Panc1 (cell line): ENCODE measurements around the gene EVC.

Experiments used
- POLR2AphosphoS5 ChIP-seq: IDR thresholded peaks from 2 replicates; pipeline ENCODE4 v1.6.1; 2012; ENCODE audit warnings: mild to moderate bottlenecking, low read depth, low read length, moderate library complexity
- REST ChIP-seq, 2 experiments: IDR thresholded peaks; 2 replicates each; pipeline ENCODE4 v1.6.1; 2011 to 2012; ENCODE audit warnings: low read depth in 2 of 2, control low read depth in 1 of 2, low read length in 1 of 2, mild to moderate bottlenecking in 1 of 2, moderate library complexity in 1 of 2; ENCODE audit not compliant: insufficient read depth in 1 of 2
- SIN3A ChIP-seq: IDR thresholded peaks from 2 replicates; pipeline ENCODE4 v1.6.1; 2012; ENCODE audit warnings: low read depth, mild to moderate bottlenecking, low read length, moderate library complexity, borderline replicate concordance; ENCODE audit not compliant: insufficient read depth
- TCF7L2 ChIP-seq: IDR thresholded peaks from 2 replicates; pipeline ENCODE4 v1.6.1; 2011; ENCODE audit warnings: mild to moderate bottlenecking, low read depth, low read length, inconsistent platforms
- TF ChIP-seq, protein P1 (sequence below): fragments of 450-650 bp; IDR thresholded peaks from 2 replicates; pipeline ENCODE4 v1.5.1; 2017; ENCODE audit warnings: mild to moderate bottlenecking

DNA sequence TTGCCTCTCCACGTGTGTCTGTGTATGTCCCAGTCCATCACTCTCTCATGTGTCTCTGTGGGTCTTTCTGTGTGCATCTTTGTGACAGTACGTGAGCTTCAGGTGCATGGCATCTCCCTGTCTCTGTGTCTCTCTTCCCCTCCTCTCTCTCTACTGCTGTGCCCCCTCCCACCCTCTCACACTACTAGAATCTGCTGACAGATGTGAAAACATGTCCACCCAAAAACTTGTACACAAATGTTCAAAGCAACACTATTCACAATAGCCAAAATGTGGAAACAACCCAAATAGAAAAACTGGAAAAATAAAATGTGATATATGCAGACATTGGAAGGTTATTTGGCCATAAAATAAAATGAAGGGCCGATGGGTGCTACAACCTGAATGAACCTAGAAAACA, 10.0 kb downstream of the EVC start:
- no peak for TF ChIP-seq REST (IDR thresholded peaks at IDR 0.05; ENCODE audit: insufficient read depth in 1 of 2, low read depth in 2 of 2, low read length in 1 of 2)
- TF ChIP-seq, protein P1, sequence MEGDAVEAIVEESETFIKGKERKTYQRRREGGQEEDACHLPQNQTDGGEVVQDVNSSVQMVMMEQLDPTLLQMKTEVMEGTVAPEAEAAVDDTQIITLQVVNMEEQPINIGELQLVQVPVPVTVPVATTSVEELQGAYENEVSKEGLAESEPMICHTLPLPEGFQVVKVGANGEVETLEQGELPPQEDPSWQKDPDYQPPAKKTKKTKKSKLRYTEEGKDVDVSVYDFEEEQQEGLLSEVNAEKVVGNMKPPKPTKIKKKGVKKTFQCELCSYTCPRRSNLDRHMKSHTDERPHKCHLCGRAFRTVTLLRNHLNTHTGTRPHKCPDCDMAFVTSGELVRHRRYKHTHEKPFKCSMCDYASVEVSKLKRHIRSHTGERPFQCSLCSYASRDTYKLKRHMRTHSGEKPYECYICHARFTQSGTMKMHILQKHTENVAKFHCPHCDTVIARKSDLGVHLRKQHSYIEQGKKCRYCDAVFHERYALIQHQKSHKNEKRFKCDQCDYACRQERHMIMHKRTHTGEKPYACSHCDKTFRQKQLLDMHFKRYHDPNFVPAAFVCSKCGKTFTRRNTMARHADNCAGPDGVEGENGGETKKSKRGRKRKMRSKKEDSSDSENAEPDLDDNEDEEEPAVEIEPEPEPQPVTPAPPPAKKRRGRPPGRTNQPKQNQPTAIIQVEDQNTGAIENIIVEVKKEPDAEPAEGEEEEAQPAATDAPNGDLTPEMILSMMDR: no peak
- TF ChIP-seq POLR2AphosphoS5: no peak
- no peak for TF ChIP-seq TCF7L2
- no peak for TF ChIP-seq SIN3A
